ENCODE results near the gene AMPH.

The AMPH gene

DNA sequence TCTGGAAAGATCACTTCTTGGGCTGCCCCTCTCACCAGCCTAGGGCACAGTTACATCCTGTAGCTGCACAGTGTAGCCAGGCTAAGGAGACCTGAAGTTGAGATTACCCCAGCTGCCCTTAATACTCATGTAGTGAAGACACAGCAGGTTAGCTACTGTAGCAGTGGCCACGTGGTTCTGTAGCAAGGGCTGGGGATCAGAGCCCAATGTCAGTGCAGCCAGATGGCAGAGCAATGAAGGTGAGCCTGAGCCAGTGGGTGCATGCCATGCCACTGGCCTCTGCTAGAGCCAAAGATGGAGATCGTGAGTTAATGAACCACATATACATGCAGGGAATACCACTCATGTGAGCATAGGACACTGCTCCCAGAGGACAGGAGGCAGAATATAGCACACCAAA lies 15.5 kb downstream of the AMPH start:
- no peak for TF ChIP-seq GABPA (IDR thresholded peaks at IDR 0.05; ENCODE audit: low read depth)
- TF ChIP-seq POLR2AphosphoS5 (IDR thresholded peaks at IDR 0.05; ENCODE audit: low read depth) = no peak
- TF ChIP-seq SPI1 (IDR thresholded peaks at IDR 0.05; ENCODE audit: borderline replicate concordance, low read depth) = no peak
- H3K4me3 ChIP-seq (replicated peaks; ENCODE audit: insufficient read depth, low read length) = no peak overlapping the region
- H3K27ac ChIP-seq (replicated peaks) = no peak overlapping the region
- no peak for DNase-seq (ENCODE audit: low read depth in 1 of 2, low spot score in 1 of 2)
- H3K27me3 ChIP-seq (ENCODE audit: insufficient read depth, poor library complexity, severe bottlenecking) = peaks cover 5% of the 10 kb centered on the region

- TF ChIP-seq POLR2AphosphoS5 (IDR thresholded peaks at IDR 0.05; ENCODE audit: low read depth) (no peak), SPI1 (IDR thresholded peaks at IDR 0.05; ENCODE audit: borderline replicate concordance, low read depth) (no peak), GABPA (IDR thresholded peaks at IDR 0.05; ENCODE audit: low read depth) (no peak)
- TF ChIP-seq, protein P1, sequence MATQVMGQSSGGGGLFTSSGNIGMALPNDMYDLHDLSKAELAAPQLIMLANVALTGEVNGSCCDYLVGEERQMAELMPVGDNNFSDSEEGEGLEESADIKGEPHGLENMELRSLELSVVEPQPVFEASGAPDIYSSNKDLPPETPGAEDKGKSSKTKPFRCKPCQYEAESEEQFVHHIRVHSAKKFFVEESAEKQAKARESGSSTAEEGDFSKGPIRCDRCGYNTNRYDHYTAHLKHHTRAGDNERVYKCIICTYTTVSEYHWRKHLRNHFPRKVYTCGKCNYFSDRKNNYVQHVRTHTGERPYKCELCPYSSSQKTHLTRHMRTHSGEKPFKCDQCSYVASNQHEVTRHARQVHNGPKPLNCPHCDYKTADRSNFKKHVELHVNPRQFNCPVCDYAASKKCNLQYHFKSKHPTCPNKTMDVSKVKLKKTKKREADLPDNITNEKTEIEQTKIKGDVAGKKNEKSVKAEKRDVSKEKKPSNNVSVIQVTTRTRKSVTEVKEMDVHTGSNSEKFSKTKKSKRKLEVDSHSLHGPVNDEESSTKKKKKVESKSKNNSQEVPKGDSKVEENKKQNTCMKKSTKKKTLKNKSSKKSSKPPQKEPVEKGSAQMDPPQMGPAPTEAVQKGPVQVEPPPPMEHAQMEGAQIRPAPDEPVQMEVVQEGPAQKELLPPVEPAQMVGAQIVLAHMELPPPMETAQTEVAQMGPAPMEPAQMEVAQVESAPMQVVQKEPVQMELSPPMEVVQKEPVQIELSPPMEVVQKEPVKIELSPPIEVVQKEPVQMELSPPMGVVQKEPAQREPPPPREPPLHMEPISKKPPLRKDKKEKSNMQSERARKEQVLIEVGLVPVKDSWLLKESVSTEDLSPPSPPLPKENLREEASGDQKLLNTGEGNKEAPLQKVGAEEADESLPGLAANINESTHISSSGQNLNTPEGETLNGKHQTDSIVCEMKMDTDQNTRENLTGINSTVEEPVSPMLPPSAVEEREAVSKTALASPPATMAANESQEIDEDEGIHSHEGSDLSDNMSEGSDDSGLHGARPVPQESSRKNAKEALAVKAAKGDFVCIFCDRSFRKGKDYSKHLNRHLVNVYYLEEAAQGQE (IDR thresholded peaks at IDR 0.05; ENCODE audit: insufficient replicate concordance, low read depth) = no peak
- TF ChIP-seq, protein P2, sequence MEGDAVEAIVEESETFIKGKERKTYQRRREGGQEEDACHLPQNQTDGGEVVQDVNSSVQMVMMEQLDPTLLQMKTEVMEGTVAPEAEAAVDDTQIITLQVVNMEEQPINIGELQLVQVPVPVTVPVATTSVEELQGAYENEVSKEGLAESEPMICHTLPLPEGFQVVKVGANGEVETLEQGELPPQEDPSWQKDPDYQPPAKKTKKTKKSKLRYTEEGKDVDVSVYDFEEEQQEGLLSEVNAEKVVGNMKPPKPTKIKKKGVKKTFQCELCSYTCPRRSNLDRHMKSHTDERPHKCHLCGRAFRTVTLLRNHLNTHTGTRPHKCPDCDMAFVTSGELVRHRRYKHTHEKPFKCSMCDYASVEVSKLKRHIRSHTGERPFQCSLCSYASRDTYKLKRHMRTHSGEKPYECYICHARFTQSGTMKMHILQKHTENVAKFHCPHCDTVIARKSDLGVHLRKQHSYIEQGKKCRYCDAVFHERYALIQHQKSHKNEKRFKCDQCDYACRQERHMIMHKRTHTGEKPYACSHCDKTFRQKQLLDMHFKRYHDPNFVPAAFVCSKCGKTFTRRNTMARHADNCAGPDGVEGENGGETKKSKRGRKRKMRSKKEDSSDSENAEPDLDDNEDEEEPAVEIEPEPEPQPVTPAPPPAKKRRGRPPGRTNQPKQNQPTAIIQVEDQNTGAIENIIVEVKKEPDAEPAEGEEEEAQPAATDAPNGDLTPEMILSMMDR (IDR thresholded peaks at IDR 0.05; ENCODE audit: insufficient read depth, low read length) = no peak
- Histone ChIP-seq H3K27me3 (ENCODE audit: insufficient read depth, poor library complexity, severe bottlenecking) (peaks cover 12% of the 10 kb centered on the region), H3K4me3 (replicated peaks; ENCODE audit: insufficient read depth, low read length) (no peak overlapping the region), H3K27ac (replicated peaks) (no peak overlapping the region)
- no peak for DNase-seq (ENCODE audit: low read depth in 1 of 2, low spot score in 1 of 2)
Measured at GRCh38 chr7:38607466-38607865, 23.7 kb downstream of the AMPH start.

GRCh38 chr7:38600741-38601140 lies 30.4 kb downstream of the AMPH start:
- H3K27me3 ChIP-seq (ENCODE audit: insufficient read depth, poor library complexity, severe bottlenecking) = peaks cover 5% of the 10 kb centered on the region
- DNase-seq (ENCODE audit: low read depth in 1 of 2, low spot score in 1 of 2) = no peak
- no peak for TF ChIP-seq SPI1 (IDR thresholded peaks at IDR 0.05; ENCODE audit: borderline replicate concordance, low read depth)
- TF ChIP-seq, protein P1 (IDR thresholded peaks at IDR 0.05; ENCODE audit: insufficient replicate concordance, low read depth) = no peak
- no peak for TF ChIP-seq GABPA (IDR thresholded peaks at IDR 0.05; ENCODE audit: low read depth)
- TF ChIP-seq POLR2AphosphoS5 (IDR thresholded peaks at IDR 0.05; ENCODE audit: low read depth) = no peak
- TF ChIP-seq, protein P2 (IDR thresholded peaks at IDR 0.05; ENCODE audit: insufficient read depth, low read length) = no peak

DNA sequence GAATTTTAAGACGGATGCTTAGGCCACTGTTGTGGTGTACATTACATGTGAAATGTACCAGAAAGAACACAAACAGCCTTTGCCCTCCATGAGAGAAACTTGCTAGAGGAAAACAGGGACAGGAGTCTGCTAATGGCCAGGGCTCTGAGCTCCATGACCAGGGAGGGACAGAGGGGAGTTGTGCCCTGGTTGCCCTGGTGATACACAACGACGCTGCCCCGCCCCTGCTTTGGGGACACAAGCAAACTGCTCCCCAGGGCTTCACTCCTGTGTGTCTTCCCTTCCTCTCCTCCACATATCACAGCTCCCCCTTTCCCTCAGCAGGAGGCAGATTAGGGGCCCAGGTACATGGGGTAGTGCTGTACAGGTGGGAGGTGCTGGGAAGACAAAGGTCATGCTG lies 36.2 kb downstream of the AMPH start:
- no peak for DNase-seq (ENCODE audit: low read depth in 1 of 2, low spot score in 1 of 2)
- no peak overlapping the region for H3K4me3 ChIP-seq (replicated peaks; ENCODE audit: insufficient read depth, low read length)
- TF ChIP-seq GABPA (IDR thresholded peaks at IDR 0.05; ENCODE audit: low read depth) (no peak), POLR2AphosphoS5 (IDR thresholded peaks at IDR 0.05; ENCODE audit: low read depth) (no peak), SPI1 (IDR thresholded peaks at IDR 0.05; ENCODE audit: borderline replicate concordance, low read depth) (no peak)
- TF ChIP-seq, protein P2 (IDR thresholded peaks at IDR 0.05; ENCODE audit: insufficient read depth, low read length) = no peak
- TF ChIP-seq, protein P1 (IDR thresholded peaks at IDR 0.05; ENCODE audit: insufficient replicate concordance, low read depth) = no peak
- no peak overlapping the region for H3K27ac ChIP-seq (replicated peaks)
- H3K27me3 ChIP-seq (ENCODE audit: insufficient read depth, poor library complexity, severe bottlenecking) = no peaks in the 10 kb centered on the region

More at GRCh38 chr7:38600741-38601140, 30.4 kb downstream of the AMPH start:
- Histone ChIP-seq H3K4me3 (replicated peaks; ENCODE audit: insufficient read depth, low read length) (no peak overlapping the region), H3K27ac (replicated peaks) (no peak overlapping the region)

Measured in HL-60 (cell line).